ENCODE results near the gene SNED1. TPM values are rescaled to one million over a fixed set of nuclear protein-coding genes. Genes with fewer than 3 reads are reported as not detected.
A peak's percentile ranks its signal among the peaks of the same experiment; 100 is the strongest.

The SNED1 gene
- total RNA-seq, 1 experiment from 2014 or later, result 22.0 TPM

DNA sequence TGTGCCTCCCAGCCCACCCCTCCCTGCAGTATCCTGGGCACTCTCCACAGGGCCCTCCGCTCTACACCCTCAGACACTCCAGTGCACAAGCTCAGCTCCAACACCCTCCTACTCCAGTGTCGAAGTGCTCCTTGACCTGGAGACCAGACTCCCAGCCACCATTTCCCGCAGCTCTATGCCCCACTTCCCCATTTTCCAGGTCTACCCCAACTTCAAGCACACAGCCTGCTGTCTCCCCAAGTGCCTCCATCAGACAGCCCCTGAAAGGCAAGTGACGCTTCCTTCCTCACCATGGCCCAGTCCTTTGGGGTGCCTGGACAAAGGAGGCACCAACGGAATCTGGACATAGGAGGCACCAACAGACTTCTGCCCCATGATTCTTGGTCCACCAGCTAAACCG lies 143.6 kb downstream of the SNED1 start:
- H3K9me3 Mint-ChIP-seq (ENCODE audit: unreplicated experiment), result no peaks in the 10 kb centered on the region
- H3K36me3 Mint-ChIP-seq (ENCODE audit: insufficient read depth, unreplicated experiment), result peaks cover 7% of the 10 kb centered on the region
- no peaks in the 10 kb centered on the region for H3K27me3 Mint-ChIP-seq (ENCODE audit: insufficient read depth, unreplicated experiment)
- ChIA-PET CTCF (interaction anchor here (0.6 kb wide), 1 partner anchor 31 kb away, joined by 4 read pairs; no protein-coding TSS in a partner anchor), POLR2A (no interaction called here)
- intact Hi-C loops (cut with micrococcal nuclease), result no loop called here
- H3K27ac Mint-ChIP-seq (ENCODE audit: low read depth, unreplicated experiment), result peak overlapping the region; percentile 6
- H3K4me1 Mint-ChIP-seq (ENCODE audit: insufficient read depth, unreplicated experiment), result no peaks in the 10 kb centered on the region
- no TSS peak for BruUV-seq (replicated peaks)
- TF ChIP-seq, protein P1, sequence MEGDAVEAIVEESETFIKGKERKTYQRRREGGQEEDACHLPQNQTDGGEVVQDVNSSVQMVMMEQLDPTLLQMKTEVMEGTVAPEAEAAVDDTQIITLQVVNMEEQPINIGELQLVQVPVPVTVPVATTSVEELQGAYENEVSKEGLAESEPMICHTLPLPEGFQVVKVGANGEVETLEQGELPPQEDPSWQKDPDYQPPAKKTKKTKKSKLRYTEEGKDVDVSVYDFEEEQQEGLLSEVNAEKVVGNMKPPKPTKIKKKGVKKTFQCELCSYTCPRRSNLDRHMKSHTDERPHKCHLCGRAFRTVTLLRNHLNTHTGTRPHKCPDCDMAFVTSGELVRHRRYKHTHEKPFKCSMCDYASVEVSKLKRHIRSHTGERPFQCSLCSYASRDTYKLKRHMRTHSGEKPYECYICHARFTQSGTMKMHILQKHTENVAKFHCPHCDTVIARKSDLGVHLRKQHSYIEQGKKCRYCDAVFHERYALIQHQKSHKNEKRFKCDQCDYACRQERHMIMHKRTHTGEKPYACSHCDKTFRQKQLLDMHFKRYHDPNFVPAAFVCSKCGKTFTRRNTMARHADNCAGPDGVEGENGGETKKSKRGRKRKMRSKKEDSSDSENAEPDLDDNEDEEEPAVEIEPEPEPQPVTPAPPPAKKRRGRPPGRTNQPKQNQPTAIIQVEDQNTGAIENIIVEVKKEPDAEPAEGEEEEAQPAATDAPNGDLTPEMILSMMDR (IDR thresholded peaks at IDR 0.05; ENCODE audit: unreplicated experiment), result no peak
- no peak for DNase-seq (ENCODE audit: unreplicated experiment)
- H3K4me3 Mint-ChIP-seq (ENCODE audit: unreplicated experiment), result no peak overlapping the region

DNA sequence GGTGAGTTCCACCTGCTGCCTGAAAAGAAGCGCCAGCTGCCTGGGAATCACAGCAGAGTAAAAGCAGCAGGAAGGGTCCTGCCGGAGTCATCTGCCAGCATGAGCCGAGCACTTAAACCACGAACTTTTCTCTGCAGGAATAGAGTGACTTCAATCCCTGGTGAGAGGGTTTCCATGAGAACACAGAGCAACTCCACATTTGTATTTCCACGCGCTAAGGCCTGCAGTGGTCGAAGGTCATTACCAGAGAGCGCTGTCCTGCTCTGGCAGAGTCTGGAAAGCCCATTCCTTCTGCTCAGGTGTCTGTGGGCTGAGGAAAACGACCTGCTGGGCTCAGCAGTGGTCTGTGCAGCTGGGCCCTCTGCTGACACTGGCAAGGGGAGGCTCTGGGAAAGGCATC lies 144.2 kb downstream of the SNED1 start:
- no peaks in the 10 kb centered on the region for H3K9me3 Mint-ChIP-seq (ENCODE audit: unreplicated experiment)
- H3K27me3 Mint-ChIP-seq (ENCODE audit: insufficient read depth, unreplicated experiment), result no peaks in the 10 kb centered on the region
- ChIA-PET POLR2A (no interaction called here), CTCF (interaction anchor here (0.6 kb wide), 2 partner anchors 31 to 245 kb away, joined by 4 to 5 read pairs; no protein-coding TSS in a partner anchor)
- TF ChIP-seq, protein P1 (IDR thresholded peaks at IDR 0.05; ENCODE audit: unreplicated experiment), result no peak
- no peaks in the 10 kb centered on the region for H3K4me1 Mint-ChIP-seq (ENCODE audit: insufficient read depth, unreplicated experiment)
- H3K36me3 Mint-ChIP-seq (ENCODE audit: insufficient read depth, unreplicated experiment), result peaks cover 7% of the 10 kb centered on the region
- no peak overlapping the region for H3K4me3 Mint-ChIP-seq (ENCODE audit: unreplicated experiment)
- intact Hi-C loops (cut with micrococcal nuclease), result no loop called here
- BruUV-seq (replicated peaks), result no TSS peak
- DNase-seq (ENCODE audit: unreplicated experiment), result no peak
- peak overlapping the region; percentile 6 for H3K27ac Mint-ChIP-seq (ENCODE audit: low read depth, unreplicated experiment)

Other genes starting within 250 kb of the SNED1 start
- not detected in 2 replicates for gene KIF1A, start 178.4 kb upstream of the SNED1 start, total RNA-seq (2022)
- not detected in 2 replicates for gene AGXT, start 129.8 kb upstream of the SNED1 start, total RNA-seq (2022)
- not detected in 2 replicates for gene MAB21L4, start 102.5 kb upstream of the SNED1 start, total RNA-seq (2022)
- not detected in 2 replicates for gene CROCC2, start 92.3 kb upstream of the SNED1 start, total RNA-seq (2022)
- gene MTERF4, start 103.7 kb downstream of the SNED1 start, total RNA-seq (2022), result 29.9 and 34.3 TPM in 2 replicates
- gene PASK, start 150.9 kb downstream of the SNED1 start, total RNA-seq (2022), result 9.0 and 19.4 TPM in 2 replicates
- gene PPP1R7, start 151.8 kb downstream of the SNED1 start, total RNA-seq (2022), result 38.9 and 43.9 TPM in 2 replicates
- 0.14 and 0.15 TPM in 2 replicates for gene ANO7, start 190.1 kb downstream of the SNED1 start, total RNA-seq (2022)

Data from MCF 10A (cell line).